ELF-1 (cell line): Measurements from ENCODE around the gene SLC12A7.
"Not testable (repeated sequence)": the region's sequence is repeated elsewhere in the genome, so short reads cannot be mapped to it uniquely, and the experiment has no call there.

Experiments used
- DNase-seq: peaks from one replicate; pipeline ENCODE4 v3.0.0-alpha.2; 2016; ENCODE audit warnings: low read depth, low spot score

The SLC12A7 gene

DNA sequence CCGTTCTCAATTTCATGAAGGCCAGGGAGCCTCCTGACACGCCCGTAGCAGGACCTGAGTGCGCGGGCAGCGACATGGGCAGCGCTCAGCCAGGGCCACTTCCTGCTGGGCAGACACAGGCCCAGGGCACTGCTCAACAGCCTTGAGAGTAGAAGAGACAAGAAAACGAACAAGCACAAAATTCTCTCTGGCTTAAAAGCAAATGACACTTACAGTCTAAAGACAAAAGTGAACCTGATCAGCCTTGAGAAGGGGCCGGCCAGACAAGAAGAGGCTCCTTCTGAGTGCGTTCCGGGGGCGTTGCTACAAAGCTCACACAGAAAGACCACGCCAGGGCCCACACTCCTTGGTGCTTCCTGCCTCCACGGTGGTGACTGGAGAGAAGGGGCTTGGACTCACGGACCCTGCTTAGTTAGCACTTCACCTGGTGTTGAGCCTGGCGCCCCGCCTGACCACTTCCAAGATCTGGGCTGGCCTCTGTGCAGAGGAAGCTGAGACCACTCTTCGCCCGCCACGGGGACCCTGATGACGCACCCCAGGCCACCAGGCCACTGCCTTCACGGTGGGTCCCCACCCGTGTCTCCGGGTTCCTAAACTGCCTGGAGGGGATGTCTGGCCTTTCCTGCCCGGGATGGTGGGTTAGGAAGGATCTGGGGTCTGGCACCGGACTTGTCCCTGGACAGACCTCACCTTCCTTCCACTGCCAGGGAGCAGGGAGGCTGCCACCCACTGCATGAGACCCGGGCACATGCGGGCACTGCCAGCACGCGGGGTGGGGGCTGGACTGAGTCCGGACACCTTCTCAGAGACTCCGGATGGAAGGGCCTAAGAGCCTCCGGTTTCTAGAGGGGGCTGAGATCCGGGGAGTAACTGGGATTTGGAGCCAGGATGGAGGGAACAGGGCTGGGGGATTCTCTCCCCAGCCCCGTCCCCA is 1.3 kb downstream of the SLC12A7 start:
- no peak for DNase-seq

- no peak for DNase-seq
Measured at GRCh38 chr5:1109542-1110306, 2.1 kb downstream of the SLC12A7 start.

GRCh38 chr5:1108865-1109174 is 3.0 kb downstream of the SLC12A7 start:
- DNase-seq, result no peak

DNA sequence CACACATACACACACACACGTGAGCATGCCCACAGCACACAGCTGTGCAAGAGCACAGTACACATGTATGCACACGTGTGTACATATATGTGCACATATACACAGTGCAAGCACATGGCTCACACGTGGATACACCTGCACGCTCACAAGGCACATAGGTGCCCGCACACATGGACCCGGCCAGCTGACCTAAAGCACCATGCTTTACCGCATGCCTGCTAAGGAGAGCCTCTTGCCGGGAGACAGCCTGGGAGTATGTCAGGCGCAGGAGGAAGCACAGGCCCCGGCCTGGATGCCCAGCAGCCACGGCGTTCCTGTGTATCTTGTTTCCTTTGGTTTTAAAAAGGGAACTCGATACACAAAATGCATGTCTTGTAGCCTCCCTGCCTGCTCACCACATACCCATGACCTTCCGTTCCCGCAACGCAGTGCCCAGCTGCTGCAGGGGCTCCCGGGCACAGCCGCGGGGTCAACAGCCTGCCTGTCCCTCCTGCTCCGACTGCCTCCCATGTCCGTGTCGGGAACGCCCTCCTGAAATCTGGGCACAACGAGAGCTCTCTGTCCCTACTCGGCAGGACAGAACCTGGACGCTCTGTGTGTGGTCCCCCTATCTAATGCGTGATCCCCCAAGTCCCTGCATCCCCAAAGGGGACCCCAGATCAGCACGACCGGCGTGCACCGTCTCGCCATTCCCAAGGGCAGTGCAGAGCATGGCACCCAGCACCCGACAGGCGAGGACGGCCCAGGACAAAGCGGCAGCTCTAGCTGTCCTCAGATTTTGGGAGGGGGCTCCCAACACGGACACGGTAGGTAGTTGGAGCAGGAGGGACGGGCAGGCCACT is 3.6 kb downstream of the SLC12A7 start:
- no peak for DNase-seq

GRCh38 chr5:1107167-1108022 is 4.5 kb downstream of the SLC12A7 start:
- DNase-seq, result no peak

DNA sequence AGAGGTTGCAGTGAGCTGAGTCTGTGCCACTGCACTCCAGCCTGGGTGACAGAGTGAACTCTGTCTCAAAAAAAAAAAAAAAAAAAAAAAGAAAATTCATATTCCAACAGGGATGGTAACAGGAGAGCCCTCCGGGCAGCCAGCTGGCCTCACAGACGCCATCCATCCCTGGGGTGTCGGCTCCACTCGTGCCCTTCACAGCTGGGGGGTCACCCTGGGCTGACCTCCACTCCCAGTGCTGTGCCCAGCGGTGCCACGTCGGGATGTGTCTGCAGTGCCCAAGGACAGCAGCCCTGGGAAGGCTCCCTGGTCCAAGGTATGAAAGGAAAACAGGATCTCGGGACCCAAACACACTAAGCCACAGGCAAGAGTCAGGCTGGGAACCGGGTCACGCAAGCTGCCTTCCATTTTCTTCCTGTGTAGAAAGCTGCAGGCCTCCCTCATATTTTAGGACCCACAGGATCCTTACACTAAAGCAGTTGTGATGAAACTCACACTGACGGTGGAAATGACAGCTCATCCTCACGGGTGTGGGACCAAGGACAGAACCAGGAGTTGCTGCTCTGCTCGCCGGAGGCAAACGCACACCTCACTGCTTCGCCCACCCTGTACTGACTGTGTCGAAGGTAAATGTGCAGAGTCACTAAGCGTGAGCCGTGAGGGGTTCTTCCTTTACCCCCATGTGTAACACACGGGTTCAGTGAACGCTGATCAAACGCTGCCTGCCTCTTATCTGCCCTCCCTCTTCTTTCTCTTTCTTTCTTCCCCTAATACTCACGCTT is 5.3 kb downstream of the SLC12A7 start:
- no peak for DNase-seq

- DNase-seq, result no peak
Measured at GRCh38 chr5:1105350-1106265, 6.3 kb downstream of the SLC12A7 start.

GRCh38 chr5:1104327-1105006 is 7.4 kb downstream of the SLC12A7 start:
- no peak for DNase-seq

- no peak for DNase-seq
Measured at GRCh38 chr5:1103505-1104326, 8.1 kb downstream of the SLC12A7 start.

- DNase-seq, result peak; percentile 62
Measured at GRCh38 chr5:1103093-1103492, 8.8 kb downstream of the SLC12A7 start.

DNA sequence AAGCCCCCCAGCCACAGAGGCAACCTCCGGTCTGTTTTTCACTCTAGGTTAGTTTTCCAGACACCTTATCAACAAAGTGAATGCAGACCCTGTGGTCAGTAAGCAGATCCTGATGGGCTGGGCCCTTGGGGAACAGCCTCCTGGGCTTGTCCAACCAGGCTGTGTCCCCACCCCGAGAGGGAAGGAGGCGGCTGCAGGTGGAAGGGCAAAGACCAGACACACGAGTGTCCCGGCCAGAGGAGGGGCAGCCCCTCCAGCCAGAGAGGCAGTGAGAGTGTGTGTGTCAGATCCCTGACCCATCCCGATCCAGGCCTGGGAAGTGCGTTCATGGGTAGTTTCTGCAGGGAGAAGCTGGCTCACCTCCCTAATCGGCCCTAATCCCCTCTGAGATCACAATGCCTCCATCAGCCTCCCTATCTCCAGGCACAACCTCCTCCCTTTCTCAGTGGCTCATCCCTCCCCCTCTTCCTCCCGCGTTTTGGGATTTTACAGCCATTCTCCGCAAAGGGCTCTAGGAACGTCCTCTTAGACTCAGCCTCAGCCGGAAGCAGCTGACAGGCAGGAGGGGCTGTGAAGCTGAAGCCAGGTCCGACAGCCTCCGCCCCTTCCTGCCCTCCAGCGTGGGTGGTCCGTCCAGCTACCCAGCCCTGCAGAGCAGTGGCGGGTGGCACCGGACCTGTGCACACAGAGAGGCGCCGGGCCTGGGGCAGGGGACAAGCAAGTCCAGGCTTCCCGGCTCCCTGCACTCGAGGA is 9.7 kb downstream of the SLC12A7 start:
- peak; percentile 89 for DNase-seq

GRCh38 chr5:1100664-1101574 is 10.9 kb downstream of the SLC12A7 start:
- DNase-seq, result peak; percentile 23

GRCh38 chr5:1099926-1100663 is 11.8 kb downstream of the SLC12A7 start:
- peak; percentile 46 for DNase-seq

GRCh38 chr5:1098986-1099597 is 12.8 kb downstream of the SLC12A7 start:
- no peak for DNase-seq

GRCh38 chr5:1097988-1098385 is 13.9 kb downstream of the SLC12A7 start:
- not testable (repeated sequence) for DNase-seq
